ENCODE data around the gene SCAI.

DNA sequence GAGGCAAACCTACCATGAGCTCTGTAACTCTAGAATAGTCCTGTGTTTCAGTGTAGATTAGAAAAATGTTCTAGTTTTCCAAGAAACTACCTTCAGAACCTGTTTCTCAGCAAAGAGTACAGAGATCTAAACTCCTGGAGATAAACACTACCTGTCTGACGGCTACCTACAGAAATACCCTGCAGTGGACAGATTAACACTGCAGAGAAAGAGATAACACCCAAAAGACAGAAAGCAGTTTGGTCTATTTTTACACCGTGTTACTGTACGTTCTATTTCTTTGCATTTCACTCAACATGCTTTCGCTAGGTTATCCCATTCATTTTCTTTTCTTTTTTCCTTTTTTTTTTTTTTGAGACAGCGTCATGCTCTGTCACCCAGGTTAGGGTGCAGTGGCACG, 11.6 kb downstream of the SCAI start:
- TF ChIP-seq, protein P1, sequence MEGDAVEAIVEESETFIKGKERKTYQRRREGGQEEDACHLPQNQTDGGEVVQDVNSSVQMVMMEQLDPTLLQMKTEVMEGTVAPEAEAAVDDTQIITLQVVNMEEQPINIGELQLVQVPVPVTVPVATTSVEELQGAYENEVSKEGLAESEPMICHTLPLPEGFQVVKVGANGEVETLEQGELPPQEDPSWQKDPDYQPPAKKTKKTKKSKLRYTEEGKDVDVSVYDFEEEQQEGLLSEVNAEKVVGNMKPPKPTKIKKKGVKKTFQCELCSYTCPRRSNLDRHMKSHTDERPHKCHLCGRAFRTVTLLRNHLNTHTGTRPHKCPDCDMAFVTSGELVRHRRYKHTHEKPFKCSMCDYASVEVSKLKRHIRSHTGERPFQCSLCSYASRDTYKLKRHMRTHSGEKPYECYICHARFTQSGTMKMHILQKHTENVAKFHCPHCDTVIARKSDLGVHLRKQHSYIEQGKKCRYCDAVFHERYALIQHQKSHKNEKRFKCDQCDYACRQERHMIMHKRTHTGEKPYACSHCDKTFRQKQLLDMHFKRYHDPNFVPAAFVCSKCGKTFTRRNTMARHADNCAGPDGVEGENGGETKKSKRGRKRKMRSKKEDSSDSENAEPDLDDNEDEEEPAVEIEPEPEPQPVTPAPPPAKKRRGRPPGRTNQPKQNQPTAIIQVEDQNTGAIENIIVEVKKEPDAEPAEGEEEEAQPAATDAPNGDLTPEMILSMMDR (IDR thresholded peaks at IDR 0.05; ENCODE audit: low read depth, low read length, poor library complexity, severe bottlenecking): no peak
- TF ChIP-seq EZH2phosphoT487 (IDR thresholded peaks at IDR 0.05; ENCODE audit: borderline replicate concordance, low read length): no peak
